Breast epithelium (tissue), 4 donors: ENCODE data around the gene LOX. TPM values are rescaled to one million over a fixed set of nuclear protein-coding genes. Genes with fewer than 3 reads are reported as not detected.

Experiments used
- DNase-seq, 2 donors: peaks; one replicate each; pipeline ENCODE4 v3.0.0-alpha.2; 2019; ENCODE audit warnings: low spot score in 2 of 2
- H3K27ac ChIP-seq, 2 donors: fragments of 200-600 bp; sonication (generic) in 1 of 2; one replicate each; pipeline ENCODE4 v1.5.1; 2016 to 2019; ENCODE audit warnings: mild to moderate bottlenecking in 1 of 2
- H3K27me3 ChIP-seq, 2 donors: fragments of 200-600 bp; sonication (generic) in 1 of 2; one replicate each; pipeline versions ENCODE4 v1.5.1 to v1.6.0; 2017 to 2019; ENCODE audit warnings: control low read depth in 1 of 2, mild to moderate bottlenecking in 1 of 2
- H3K36me3 ChIP-seq: fragments of 200-600 bp; one replicate; pipeline ENCODE4 v1.5.1; 2019
- H3K4me1 ChIP-seq, 2 donors: fragments of 200-600 bp; sonication (generic); one replicate each; pipeline ENCODE4 v1.5.1; 2016 to 2019; ENCODE audit warnings: control low read depth in 1 of 2
- H3K4me3 ChIP-seq, 3 donors: fragments of 200-600 bp; sonication (generic); 1 replicate in 2 of 3; 2 replicates in 1 of 3; pipeline ENCODE4 v1.5.1; 2016 to 2019; ENCODE audit warnings: mild to moderate bottlenecking in 3 of 3, moderate library complexity in 2 of 3
- H3K9me3 ChIP-seq, 2 donors: fragments of 200-600 bp; sonication (generic) in 1 of 2; one replicate each; pipeline ENCODE4 v1.5.1; 2016 to 2019; ENCODE audit warnings: control low read depth in 1 of 2
- POLR2A ChIP-seq: fragments of 450-650 bp; IDR thresholded peaks from one replicate; pipeline ENCODE4 v1.6.1; 2016; ENCODE audit warnings: antibody characterized with exemption, mild to moderate bottlenecking, moderate library complexity
- POLR2AphosphoS5 ChIP-seq, 3 donors: sonication (generic); formaldehyde crosslinking; IDR thresholded peaks; one replicate each; pipeline ENCODE4 v1.6.1; 2017; ENCODE audit warnings: antibody characterized with exemption in 3 of 3
- intact Hi-C: fragments of 100-400 bp; cut with DNase I; formaldehyde crosslinking; loops from one replicate; pipeline ENCODE4 v1.15.1; 2023; ENCODE audit warnings: low total_unique reads
- total RNA-seq, 3 donors: library from RNA; depleted of rRNA; stranded (reverse); fragments of >200 nt; gene quantifications; one replicate each; pipeline ENCODE4 v1.1.0, GENCODE V29; 2016
- TF ChIP-seq, protein P1 (sequence below), 3 donors: fragments of 450-650 bp; IDR thresholded peaks; one replicate each; pipeline ENCODE4 v1.5.1; 2016 to 2017; ENCODE audit warnings: antibody characterized with exemption in 3 of 3, mild to moderate bottlenecking in 3 of 3, moderate library complexity in 3 of 3

Gene LOX
- total RNA-seq, 3 donors from 2014 or later: 22.4 to 162 (median 35.4) TPM

DNA sequence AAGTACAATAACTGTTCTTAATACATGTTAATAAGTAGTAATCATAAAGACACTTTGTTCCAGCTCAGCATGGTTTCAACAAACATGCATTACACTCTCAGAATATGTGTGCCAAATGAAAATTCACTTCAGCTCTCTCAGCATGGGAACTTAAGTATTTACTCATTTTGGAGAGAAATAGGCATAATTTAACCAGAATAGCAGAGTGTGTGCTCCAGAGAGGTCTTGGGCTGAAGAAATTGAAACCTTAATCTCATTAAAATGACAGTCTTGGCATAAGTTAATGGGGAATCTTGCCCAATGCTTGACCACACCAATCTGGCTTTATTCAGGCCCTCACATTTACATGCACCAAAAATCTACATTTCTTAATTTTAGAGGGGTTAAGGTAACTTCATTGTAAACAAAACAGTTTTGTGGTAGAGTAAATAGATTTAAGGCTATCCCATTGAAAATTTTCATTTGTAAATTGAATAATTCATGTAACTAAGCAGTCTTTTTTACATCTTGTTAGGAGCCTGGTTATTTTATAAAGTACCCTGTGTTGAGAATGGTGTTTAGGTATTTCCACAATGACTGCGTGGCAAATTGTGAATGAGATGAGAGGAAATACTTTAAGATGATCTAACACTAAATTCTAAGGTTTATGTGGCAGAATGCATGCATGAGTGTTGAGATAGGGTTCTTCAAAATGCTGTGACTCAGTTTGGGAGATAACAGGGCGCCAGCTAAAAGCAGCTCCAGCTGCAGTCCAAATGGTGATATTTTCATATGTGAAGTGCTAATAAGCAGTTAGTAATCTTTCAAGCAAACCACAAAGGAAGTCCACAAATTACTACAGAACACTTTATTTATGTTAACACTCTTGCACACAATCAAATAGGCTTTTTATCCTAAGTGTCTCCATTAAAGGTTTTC lies 11.3 kb upstream of the LOX start:
- Histone ChIP-seq H3K4me3 (no peak overlapping the region), H3K36me3 (no peaks in the 10 kb centered on the region), H3K27me3 (no peaks in the 10 kb centered on the region), H3K27ac (no peak overlapping the region), H3K4me1 (no peaks in the 10 kb centered on the region), H3K9me3 (no peaks in the 10 kb centered on the region)
- DNase-seq: no peak
- intact Hi-C loops: no loop called here
- no peak for TF ChIP-seq POLR2AphosphoS5 (IDR thresholded peaks at IDR 0.05)
- TF ChIP-seq, protein P1, sequence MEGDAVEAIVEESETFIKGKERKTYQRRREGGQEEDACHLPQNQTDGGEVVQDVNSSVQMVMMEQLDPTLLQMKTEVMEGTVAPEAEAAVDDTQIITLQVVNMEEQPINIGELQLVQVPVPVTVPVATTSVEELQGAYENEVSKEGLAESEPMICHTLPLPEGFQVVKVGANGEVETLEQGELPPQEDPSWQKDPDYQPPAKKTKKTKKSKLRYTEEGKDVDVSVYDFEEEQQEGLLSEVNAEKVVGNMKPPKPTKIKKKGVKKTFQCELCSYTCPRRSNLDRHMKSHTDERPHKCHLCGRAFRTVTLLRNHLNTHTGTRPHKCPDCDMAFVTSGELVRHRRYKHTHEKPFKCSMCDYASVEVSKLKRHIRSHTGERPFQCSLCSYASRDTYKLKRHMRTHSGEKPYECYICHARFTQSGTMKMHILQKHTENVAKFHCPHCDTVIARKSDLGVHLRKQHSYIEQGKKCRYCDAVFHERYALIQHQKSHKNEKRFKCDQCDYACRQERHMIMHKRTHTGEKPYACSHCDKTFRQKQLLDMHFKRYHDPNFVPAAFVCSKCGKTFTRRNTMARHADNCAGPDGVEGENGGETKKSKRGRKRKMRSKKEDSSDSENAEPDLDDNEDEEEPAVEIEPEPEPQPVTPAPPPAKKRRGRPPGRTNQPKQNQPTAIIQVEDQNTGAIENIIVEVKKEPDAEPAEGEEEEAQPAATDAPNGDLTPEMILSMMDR (IDR thresholded peaks at IDR 0.05): no peak
- TF ChIP-seq POLR2A: no peak

DNA sequence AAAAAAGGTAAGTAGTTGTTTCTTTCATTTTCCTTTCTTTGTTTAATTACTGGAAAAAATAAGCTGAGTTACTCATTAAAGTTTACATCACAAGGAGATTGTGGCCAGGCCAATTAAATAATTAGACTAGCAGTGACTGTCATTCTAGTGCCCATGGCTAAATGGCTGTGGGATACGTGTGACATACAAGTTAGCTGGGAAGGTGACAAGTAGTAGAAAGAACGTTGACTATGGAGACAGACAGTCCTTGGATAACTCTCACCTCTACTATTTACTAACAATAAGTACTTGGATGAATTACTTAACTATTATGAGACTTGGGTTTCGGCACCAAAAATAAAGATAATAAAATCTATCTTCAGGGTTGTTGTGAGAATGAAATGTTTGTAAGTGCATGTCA lies 7.0 kb upstream of the LOX start:
- H3K36me3 ChIP-seq: no peaks in the 10 kb centered on the region
- intact Hi-C loops: no loop called here
- no peak overlapping the region for H3K27ac ChIP-seq
- no peaks in the 10 kb centered on the region for H3K4me1 ChIP-seq
- H3K9me3 ChIP-seq: no peaks in the 10 kb centered on the region
- H3K4me3 ChIP-seq: no peak overlapping the region
- no peak for DNase-seq
- no peaks in the 10 kb centered on the region for H3K27me3 ChIP-seq
- TF ChIP-seq POLR2AphosphoS5 (IDR thresholded peaks at IDR 0.05) (no peak), POLR2A (no peak)
- TF ChIP-seq, protein P1 (IDR thresholded peaks at IDR 0.05): no peak

DNA sequence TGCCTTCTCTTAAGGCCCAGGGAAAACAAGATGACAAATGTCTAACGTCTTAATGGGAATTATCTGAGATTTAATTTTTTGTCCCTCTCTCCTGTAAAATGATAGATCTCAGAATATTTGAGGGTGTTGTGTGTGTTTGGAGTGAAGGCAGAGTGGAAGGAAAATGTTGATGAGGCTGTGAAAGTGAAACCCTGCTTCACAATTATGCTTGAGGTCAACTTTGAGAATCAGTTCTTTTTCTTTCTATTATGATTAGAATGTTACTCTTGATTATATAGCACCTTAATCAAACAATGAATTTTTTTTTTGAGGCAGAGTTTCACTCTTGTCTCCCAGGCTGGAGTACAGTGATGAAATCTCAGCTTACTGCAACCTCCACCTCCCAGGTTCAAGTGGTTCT lies 5.5 kb upstream of the LOX start:
- no peak for DNase-seq
- Histone ChIP-seq H3K9me3 (no peaks in the 10 kb centered on the region), H3K27ac (no peak overlapping the region), H3K4me1 (no peaks in the 10 kb centered on the region), H3K36me3 (no peaks in the 10 kb centered on the region), H3K4me3 (no peak overlapping the region), H3K27me3 (no peaks in the 10 kb centered on the region)
- no peak for TF ChIP-seq POLR2A
- TF ChIP-seq, protein P1 (IDR thresholded peaks at IDR 0.05): no peak
- no peak for TF ChIP-seq POLR2AphosphoS5 (IDR thresholded peaks at IDR 0.05)
- intact Hi-C loops: no loop called here

DNA sequence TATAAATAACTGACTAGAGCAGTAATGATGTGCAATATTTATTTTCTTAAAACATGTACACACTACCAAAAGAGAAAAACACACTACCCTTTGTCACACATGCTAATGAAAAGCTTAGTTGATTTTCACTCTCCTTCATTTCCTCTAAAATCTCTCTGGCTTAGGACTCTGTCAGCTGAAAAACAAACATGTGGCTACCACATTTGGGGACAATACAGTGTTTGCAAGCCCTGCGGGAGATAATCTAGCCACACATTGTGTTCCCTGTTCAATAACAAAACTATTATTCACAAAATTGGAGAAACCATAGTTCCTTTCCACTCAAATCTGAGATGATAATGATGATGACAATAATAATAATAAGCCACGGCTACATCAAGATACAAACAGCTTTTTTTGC lies 3.5 kb upstream of the LOX start:
- no peaks in the 10 kb centered on the region for H3K27me3 ChIP-seq
- H3K4me1 ChIP-seq: no peaks in the 10 kb centered on the region
- H3K9me3 ChIP-seq: no peaks in the 10 kb centered on the region
- H3K27ac ChIP-seq: no peak overlapping the region
- no peak overlapping the region for H3K4me3 ChIP-seq
- TF ChIP-seq, protein P1 (IDR thresholded peaks at IDR 0.05): no peak
- no peak for TF ChIP-seq POLR2A
- DNase-seq: no peak
- intact Hi-C loops: no loop called here
- H3K36me3 ChIP-seq: no peaks in the 10 kb centered on the region

DNA sequence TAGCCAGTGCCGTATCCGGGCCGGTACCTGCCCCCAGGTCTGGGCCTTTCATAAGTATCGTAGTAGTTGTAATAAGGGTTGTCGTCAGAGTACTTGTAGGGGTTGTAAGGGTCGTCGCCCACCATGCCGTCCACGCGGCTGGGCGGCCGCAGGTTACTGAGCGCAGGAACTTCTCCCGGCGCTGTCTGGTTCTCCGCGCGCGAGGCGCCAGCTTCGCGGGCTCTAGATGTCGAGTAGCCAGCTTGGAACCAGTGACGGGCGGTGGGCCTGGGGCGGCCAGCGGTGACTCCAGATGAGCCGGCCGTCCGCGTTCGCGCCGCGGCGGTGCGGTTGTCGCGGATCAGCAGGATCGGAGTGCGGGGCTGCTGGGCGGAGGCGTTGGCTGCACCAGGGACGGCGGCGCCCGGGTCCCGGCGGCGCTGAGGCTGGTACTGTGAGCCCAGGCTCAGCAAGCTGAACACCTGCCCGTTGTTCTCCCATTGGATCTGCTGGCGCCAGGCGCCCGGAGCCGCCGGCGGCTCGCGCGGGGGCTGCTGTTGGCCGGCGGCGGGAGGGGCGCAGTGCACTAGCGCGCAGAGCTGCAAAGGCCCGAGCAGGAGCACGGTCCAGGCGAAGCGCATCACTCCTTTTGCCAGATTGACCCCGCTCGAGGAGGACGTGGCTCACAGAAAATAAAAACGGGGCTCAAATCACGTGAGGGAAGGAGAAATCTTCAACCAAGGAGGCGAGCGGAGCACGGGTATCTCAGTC lies 518 bp downstream of the LOX start:
- intact Hi-C loops: no loop called here
- H3K36me3 ChIP-seq: no peaks in the 10 kb centered on the region
- TF ChIP-seq POLR2A (no peak), POLR2AphosphoS5 (IDR thresholded peaks at IDR 0.05) (no peak)
- TF ChIP-seq, protein P1 (IDR thresholded peaks at IDR 0.05): no peak
- peak overlapping the region; percentile 69 to 91 (median 90) for H3K4me3 ChIP-seq
- no peaks in the 10 kb centered on the region for H3K4me1 ChIP-seq
- peak overlapping the region; percentile 68 to 88 for H3K27ac ChIP-seq
- DNase-seq: no peak
- H3K9me3 ChIP-seq: no peaks in the 10 kb centered on the region
- H3K27me3 ChIP-seq: no peaks in the 10 kb centered on the region
